ENCODE measurements around the gene CRYBA1. TPM values are rescaled to one million over a fixed set of nuclear protein-coding genes. Genes with fewer than 3 reads are reported as not detected.
"Not testable (repeated sequence)": the region's sequence is repeated elsewhere in the genome, so short reads cannot be mapped to it uniquely, and the experiment has no call there.

CRYBA1 gene
- polyA plus RNA-seq (2013, experiment 1 of 2), result not detected
- polyA plus RNA-seq (2013, experiment 2 of 2), result not detected

GRCh38 chr17:29246628-29247027 lies at the start of gene CRYBA1:
TSS of gene CRYBA1 (plus strand) at chr17:29246859. CDS start at chr17:29246864, 5 bp downstream.
- DNase-seq, result no peak
- Histone ChIP-seq H2BK15ac (replicated peaks; ENCODE audit: low read depth) (no peak within 1 kb of the TSS), H3K9ac (ENCODE audit: low read length) (no peak within 1 kb of the TSS), H3K56ac (ENCODE audit: low read length) (no peak within 1 kb of the TSS), H2BK120ac (ENCODE audit: low read depth, low read length) (no peak within 1 kb of the TSS), H2BK5ac (ENCODE audit: low read length) (no peak within 1 kb of the TSS), H3K4me3 (ENCODE audit: low read length) (no peak within 1 kb of the TSS), H2AK5ac (ENCODE audit: low read length) (no peak within 1 kb of the TSS), H4K5ac (ENCODE audit: low read length) (no peak within 1 kb of the TSS), H3K4ac (ENCODE audit: low read depth, low read length) (no peak within 1 kb of the TSS), H3K79me2 (ENCODE audit: control insufficient read depth, insufficient read depth, low read length) (no peaks in the 10 kb centered on the region), H3K18ac (ENCODE audit: low read length) (no peak within 1 kb of the TSS), H4K8ac (ENCODE audit: low read depth, low read length) (no peak within 1 kb of the TSS), H3K23ac (ENCODE audit: low read length) (no peak within 1 kb of the TSS), H3K4me1 (ENCODE audit: control insufficient read depth, low read depth, low read length) (no peaks in the 10 kb centered on the region), H3K27me3 (ENCODE audit: insufficient read depth, low read length, poor library complexity) (no peaks in the 10 kb centered on the region), H3K36me3 (ENCODE audit: control insufficient read depth, insufficient read depth, low read length) (no peaks in the 10 kb centered on the region), H3K79me1 (ENCODE audit: low read length) (no peaks in the 10 kb centered on the region), H3K27ac (ENCODE audit: low read depth, low read length) (no peak within 1 kb of the TSS), H3K4me2 (ENCODE audit: low read length) (no peak within 1 kb of the TSS)
- WGBS (ENCODE audit: extremely low coverage, insufficient coverage, low lambda C conversion rate), result no CpG with 5 or more reads among the region's 1 CpG

- no peaks in the 10 kb centered on the region for H3K4me1 ChIP-seq (ENCODE audit: control insufficient read depth, low read depth, low read length)
- no peaks in the 10 kb centered on the region for H3K36me3 ChIP-seq (ENCODE audit: control insufficient read depth, insufficient read depth, low read length)
- DNase-seq, result no peak
- H3K56ac ChIP-seq (ENCODE audit: low read length), result no peak overlapping the region
- H2BK5ac ChIP-seq (ENCODE audit: low read length), result no peak overlapping the region
- no peaks in the 10 kb centered on the region for H3K79me2 ChIP-seq (ENCODE audit: control insufficient read depth, insufficient read depth, low read length)
- H4K5ac ChIP-seq (ENCODE audit: low read length), result no peak overlapping the region
- no peak overlapping the region for H2BK120ac ChIP-seq (ENCODE audit: low read depth, low read length)
- no peak overlapping the region for H3K4me3 ChIP-seq (ENCODE audit: low read length)
- no CpG with 5 or more reads among the region's 16 CpGs for WGBS (ENCODE audit: extremely low coverage, insufficient coverage, low lambda C conversion rate)
- H3K9ac ChIP-seq (ENCODE audit: low read length), result no peak overlapping the region
- H3K79me1 ChIP-seq (ENCODE audit: low read length), result no peaks in the 10 kb centered on the region
- H3K18ac ChIP-seq (ENCODE audit: low read length), result no peak overlapping the region
- no peak overlapping the region for H3K23ac ChIP-seq (ENCODE audit: low read length)
- no peak overlapping the region for H3K4ac ChIP-seq (ENCODE audit: low read depth, low read length)
- H2AK5ac ChIP-seq (ENCODE audit: low read length), result no peak overlapping the region
- H3K4me2 ChIP-seq (ENCODE audit: low read length), result no peak overlapping the region
- H4K8ac ChIP-seq (ENCODE audit: low read depth, low read length), result no peak overlapping the region
- H3K27me3 ChIP-seq (ENCODE audit: insufficient read depth, low read length, poor library complexity), result no peaks in the 10 kb centered on the region
- H3K27ac ChIP-seq (ENCODE audit: low read depth, low read length), result no peak overlapping the region
- no peak overlapping the region for H2BK15ac ChIP-seq (replicated peaks; ENCODE audit: low read depth)
These were observed 49.0 kb upstream of the CRYBA1 start for GRCh38 chr17:29197516-29198272.

- H3K4ac ChIP-seq (ENCODE audit: low read depth, low read length); H3K4me1 ChIP-seq (ENCODE audit: control insufficient read depth, low read depth, low read length); H3K36me3 ChIP-seq (ENCODE audit: control insufficient read depth, insufficient read depth, low read length); H3K23ac ChIP-seq (ENCODE audit: low read length); H3K4me3 ChIP-seq (ENCODE audit: low read length); H2BK120ac ChIP-seq (ENCODE audit: low read depth, low read length); H3K18ac ChIP-seq (ENCODE audit: low read length); H3K79me2 ChIP-seq (ENCODE audit: control insufficient read depth, insufficient read depth, low read length); H4K5ac ChIP-seq (ENCODE audit: low read length); H4K8ac ChIP-seq (ENCODE audit: low read depth, low read length); H3K27ac ChIP-seq (ENCODE audit: low read depth, low read length); H2BK15ac ChIP-seq (replicated peaks; ENCODE audit: low read depth); H3K79me1 ChIP-seq (ENCODE audit: low read length); H3K4me2 ChIP-seq (ENCODE audit: low read length); H2BK5ac ChIP-seq (ENCODE audit: low read length); H3K9ac ChIP-seq (ENCODE audit: low read length); H2AK5ac ChIP-seq (ENCODE audit: low read length); DNase-seq; H3K27me3 ChIP-seq (ENCODE audit: insufficient read depth, low read length, poor library complexity); H3K56ac ChIP-seq (ENCODE audit: low read length): not testable (repeated sequence)
- WGBS (ENCODE audit: extremely low coverage, insufficient coverage, low lambda C conversion rate), result no CpG with 5 or more reads among the region's 16 CpGs
These were observed 42.4 kb upstream of the CRYBA1 start for GRCh38 chr17:29204068-29204804.

- no peak overlapping the region for H3K4ac ChIP-seq (ENCODE audit: low read depth, low read length)
- H4K8ac ChIP-seq (ENCODE audit: low read depth, low read length), result no peak overlapping the region
- H3K27ac ChIP-seq (ENCODE audit: low read depth, low read length), result no peak overlapping the region
- H2BK120ac ChIP-seq (ENCODE audit: low read depth, low read length), result no peak overlapping the region
- no peak overlapping the region for H3K4me2 ChIP-seq (ENCODE audit: low read length)
- no peak overlapping the region for H3K4me3 ChIP-seq (ENCODE audit: low read length)
- no peaks in the 10 kb centered on the region for H3K36me3 ChIP-seq (ENCODE audit: control insufficient read depth, insufficient read depth, low read length)
- H3K27me3 ChIP-seq (ENCODE audit: insufficient read depth, low read length, poor library complexity), result no peaks in the 10 kb centered on the region
- H2BK5ac ChIP-seq (ENCODE audit: low read length), result no peak overlapping the region
- no peaks in the 10 kb centered on the region for H3K79me1 ChIP-seq (ENCODE audit: low read length)
- no peak overlapping the region for H2BK15ac ChIP-seq (replicated peaks; ENCODE audit: low read depth)
- H3K9ac ChIP-seq (ENCODE audit: low read length), result no peak overlapping the region
- no CpG with 5 or more reads among the region's 2 CpGs for WGBS (ENCODE audit: extremely low coverage, insufficient coverage, low lambda C conversion rate)
- no peak overlapping the region for H2AK5ac ChIP-seq (ENCODE audit: low read length)
- H3K79me2 ChIP-seq (ENCODE audit: control insufficient read depth, insufficient read depth, low read length), result no peaks in the 10 kb centered on the region
- H3K56ac ChIP-seq (ENCODE audit: low read length), result no peak overlapping the region
- no peak overlapping the region for H4K5ac ChIP-seq (ENCODE audit: low read length)
- no peak overlapping the region for H3K18ac ChIP-seq (ENCODE audit: low read length)
- H3K4me1 ChIP-seq (ENCODE audit: control insufficient read depth, low read depth, low read length), result no peaks in the 10 kb centered on the region
- no peak overlapping the region for H3K23ac ChIP-seq (ENCODE audit: low read length)
- no peak for DNase-seq
These were observed 41.6 kb upstream of the CRYBA1 start for GRCh38 chr17:29205047-29205446.

- H4K8ac ChIP-seq (ENCODE audit: low read depth, low read length), result no peak overlapping the region
These were observed 38.7 kb upstream of the CRYBA1 start for GRCh38 chr17:29207975-29208374.

More at GRCh38 chr17:29207975-29208374, 38.7 kb upstream of the CRYBA1 start:
- H3K23ac ChIP-seq (ENCODE audit: low read length), result no peak overlapping the region
- H3K79me1 ChIP-seq (ENCODE audit: low read length), result no peaks in the 10 kb centered on the region
- H3K9ac ChIP-seq (ENCODE audit: low read length), result no peak overlapping the region
- H3K4me1 ChIP-seq (ENCODE audit: control insufficient read depth, low read depth, low read length), result no peaks in the 10 kb centered on the region
- H2AK5ac ChIP-seq (ENCODE audit: low read length), result no peak overlapping the region
- no peaks in the 10 kb centered on the region for H3K27me3 ChIP-seq (ENCODE audit: insufficient read depth, low read length, poor library complexity)
- no peak overlapping the region for H4K5ac ChIP-seq (ENCODE audit: low read length)
- no peaks in the 10 kb centered on the region for H3K79me2 ChIP-seq (ENCODE audit: control insufficient read depth, insufficient read depth, low read length)
- H3K4me3 ChIP-seq (ENCODE audit: low read length), result no peak overlapping the region
- H3K36me3 ChIP-seq (ENCODE audit: control insufficient read depth, insufficient read depth, low read length), result no peaks in the 10 kb centered on the region
- H3K4ac ChIP-seq (ENCODE audit: low read depth, low read length), result no peak overlapping the region
- H2BK5ac ChIP-seq (ENCODE audit: low read length), result no peak overlapping the region
- no peak for DNase-seq
- H3K56ac ChIP-seq (ENCODE audit: low read length), result no peak overlapping the region
- no peak overlapping the region for H2BK15ac ChIP-seq (replicated peaks; ENCODE audit: low read depth)
- H3K27ac ChIP-seq (ENCODE audit: low read depth, low read length), result no peak overlapping the region
- H2BK120ac ChIP-seq (ENCODE audit: low read depth, low read length), result no peak overlapping the region
- no CpG with 5 or more reads among the region's 2 CpGs for WGBS (ENCODE audit: extremely low coverage, insufficient coverage, low lambda C conversion rate)
- H3K18ac ChIP-seq (ENCODE audit: low read length), result no peak overlapping the region
- H3K4me2 ChIP-seq (ENCODE audit: low read length), result no peak overlapping the region

Data from mesendoderm (in vitro differentiated cells).